HG02973 (cell line): ENCODE results near the gene MAPKAP1.

Experiments used
- ATAC-seq: cut with Tn5 transposase; IDR thresholded peaks from one replicate; pipeline ENCODE4 v1.9.1; 2021; ENCODE audit warnings: moderate library complexity; ENCODE audit not compliant: unreplicated experiment

The MAPKAP1 gene

GRCh38 chr9:125436613-125437443 is 270.2 kb downstream of the MAPKAP1 start:
- no peak for ATAC-seq

GRCh38 chr9:125435776-125436612 is 271.0 kb downstream of the MAPKAP1 start:
- no peak for ATAC-seq

GRCh38 chr9:125434986-125435775 is 271.8 kb downstream of the MAPKAP1 start:
- no peak for ATAC-seq

GRCh38 chr9:125433461-125434011 is 273.5 kb downstream of the MAPKAP1 start:
- ATAC-seq: no peak

- no peak for ATAC-seq
These were observed 274.2 kb downstream of the MAPKAP1 start for GRCh38 chr9:125432715-125433385.

GRCh38 chr9:125431741-125432271 is 275.2 kb downstream of the MAPKAP1 start:
- no peak for ATAC-seq

GRCh38 chr9:125431012-125431305 is 276.0 kb downstream of the MAPKAP1 start:
- ATAC-seq: no peak

- no peak for ATAC-seq
These were observed 276.6 kb downstream of the MAPKAP1 start for GRCh38 chr9:125430161-125431011.

- ATAC-seq: no peak
These were observed 277.4 kb downstream of the MAPKAP1 start for GRCh38 chr9:125429476-125430160.

GRCh38 chr9:125428902-125429467 is 278.0 kb downstream of the MAPKAP1 start:
- ATAC-seq: no peak

GRCh38 chr9:125428060-125428901 is 278.7 kb downstream of the MAPKAP1 start:
- ATAC-seq: no peak

GRCh38 chr9:125427556-125427955 is 279.5 kb downstream of the MAPKAP1 start:
- no peak for ATAC-seq

- no peak for ATAC-seq
These were observed 280.1 kb downstream of the MAPKAP1 start for GRCh38 chr9:125426926-125427325.

GRCh38 chr9:125425901-125426515 is 281.0 kb downstream of the MAPKAP1 start:
- no peak for ATAC-seq

GRCh38 chr9:125425170-125425897 is 281.7 kb downstream of the MAPKAP1 start:
- ATAC-seq: no peak

GRCh38 chr9:125423964-125424363 is 283.0 kb downstream of the MAPKAP1 start:
- ATAC-seq: no peak
